ENCODE measurements around the gene PDE9A.
A peak's percentile ranks its signal among the peaks of the same experiment; 100 is the strongest.

The PDE9A gene

DNA sequence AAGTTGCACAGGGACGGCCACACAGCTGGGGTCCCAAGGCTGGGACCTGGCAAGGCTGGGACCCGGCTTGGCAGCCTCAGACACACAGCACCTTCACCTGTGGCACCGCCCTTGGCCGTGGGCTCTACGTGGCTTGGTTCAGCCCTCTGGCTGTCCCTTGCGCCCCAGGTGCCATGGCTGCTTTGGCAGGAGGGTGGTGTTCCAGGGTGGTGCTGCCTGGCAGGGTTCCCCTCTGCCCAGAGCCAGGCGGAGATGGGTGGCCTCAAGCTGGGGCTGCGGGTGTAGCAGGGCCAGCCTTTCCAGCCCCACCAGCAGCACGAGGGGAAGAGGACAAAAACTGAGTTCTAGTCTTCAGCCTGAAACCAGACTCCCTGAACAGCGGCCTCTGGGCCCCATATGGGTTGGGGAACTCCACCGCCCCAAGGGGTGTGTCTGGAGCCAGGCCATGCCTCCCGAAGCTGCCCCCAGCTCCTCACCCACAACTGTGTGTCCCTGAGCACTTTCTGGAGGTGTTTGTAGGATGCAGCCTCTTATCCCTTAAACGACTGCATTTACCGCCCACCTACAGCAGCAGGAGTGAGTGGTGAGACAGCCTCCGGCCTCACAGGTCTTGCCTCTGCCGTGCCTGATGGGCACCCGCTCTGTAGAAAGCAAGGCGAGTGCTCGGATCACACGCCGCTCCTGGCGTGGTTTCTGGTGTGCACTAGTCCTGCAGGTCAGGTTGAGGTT, 92.3 kb downstream of the PDE9A start:
- no peak for DNase-seq

GRCh38 chr21:42746240-42746592, 92.8 kb downstream of the PDE9A start:
- no peak for DNase-seq

DNA sequence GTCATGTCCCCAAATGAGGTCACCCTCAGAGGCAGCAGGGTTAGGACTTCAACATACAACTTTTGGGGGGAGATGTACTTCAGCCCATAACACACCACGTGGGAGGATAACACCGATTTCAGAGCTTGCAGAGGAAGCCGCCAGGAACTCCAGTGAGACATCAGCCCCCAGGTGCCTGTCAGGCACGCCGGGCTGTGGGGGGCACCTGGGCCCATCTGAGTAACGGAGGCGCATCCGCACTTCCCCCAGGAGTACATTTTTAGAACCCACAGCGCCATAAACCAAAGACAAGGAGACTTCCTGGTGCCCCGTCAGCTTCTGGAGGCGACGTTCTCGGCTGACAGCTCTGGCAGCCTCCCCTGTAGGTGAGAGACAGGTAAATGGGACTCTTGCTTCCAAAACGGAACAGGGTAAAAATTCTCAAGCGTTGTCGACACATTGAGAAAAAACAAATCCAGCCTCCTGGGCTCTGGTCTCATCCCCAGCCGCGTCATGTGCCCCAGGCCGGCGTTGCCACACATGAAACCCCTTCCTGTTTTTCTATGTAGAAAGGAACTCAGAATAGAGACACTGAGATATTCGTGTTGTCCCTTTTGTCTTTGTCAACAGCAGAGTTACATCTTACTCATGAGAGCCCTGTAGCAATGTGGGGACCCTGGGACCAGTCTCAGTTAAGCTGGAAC, 93.3 kb downstream of the PDE9A start:
- peak; percentile 39 for DNase-seq

DNA sequence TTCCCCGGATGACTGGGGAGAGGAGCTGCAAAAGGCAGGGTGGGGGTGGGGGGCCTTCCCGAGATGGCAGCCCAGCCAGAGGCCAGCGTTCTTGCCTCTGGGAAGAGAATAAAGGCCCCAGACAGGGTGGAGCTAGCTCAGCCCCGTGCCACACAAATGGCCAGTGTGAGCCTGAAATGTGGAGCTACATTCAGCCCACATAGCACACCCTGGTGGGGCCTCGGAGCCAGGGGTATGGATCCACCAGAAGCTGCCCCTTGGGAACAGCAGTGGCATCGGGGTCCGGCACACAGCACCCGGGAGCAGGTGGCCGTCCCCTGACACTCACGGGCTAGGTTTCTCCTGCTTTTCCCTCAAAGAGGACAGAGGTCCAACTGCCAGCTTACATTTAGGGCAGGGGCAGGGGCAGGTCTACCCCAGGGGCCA, 93.9 kb downstream of the PDE9A start:
- DNase-seq, result no peak

DNA sequence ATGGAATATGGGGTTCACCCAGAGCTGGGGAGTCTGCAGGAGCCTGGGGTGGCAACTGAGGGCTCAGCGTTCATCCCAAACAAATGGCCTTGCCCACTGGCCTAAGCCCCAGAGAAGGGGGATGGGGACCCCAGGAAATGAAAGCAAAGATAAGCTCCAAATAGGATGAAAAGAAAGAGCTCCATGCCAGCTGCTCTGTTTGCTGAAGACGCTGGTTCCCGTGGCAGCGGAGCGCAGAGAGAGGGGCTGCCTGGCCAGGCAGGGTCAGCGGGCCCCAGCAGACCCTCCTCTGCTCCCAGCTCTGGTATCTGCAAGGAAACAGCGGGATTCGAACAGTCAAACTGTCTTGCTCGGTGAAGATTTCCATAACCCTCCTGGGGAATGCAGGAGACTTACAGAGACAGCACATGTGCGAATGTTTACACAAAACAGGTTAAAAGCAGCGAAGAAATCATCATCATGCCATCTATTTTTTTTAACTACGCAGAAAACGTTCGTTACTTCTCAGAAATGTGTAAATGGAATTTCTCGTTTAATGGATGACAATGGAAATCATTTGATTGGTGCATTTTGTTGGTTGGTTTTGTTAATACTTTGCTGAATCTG, 94.4 kb downstream of the PDE9A start:
- DNase-seq, result no peak

DNA sequence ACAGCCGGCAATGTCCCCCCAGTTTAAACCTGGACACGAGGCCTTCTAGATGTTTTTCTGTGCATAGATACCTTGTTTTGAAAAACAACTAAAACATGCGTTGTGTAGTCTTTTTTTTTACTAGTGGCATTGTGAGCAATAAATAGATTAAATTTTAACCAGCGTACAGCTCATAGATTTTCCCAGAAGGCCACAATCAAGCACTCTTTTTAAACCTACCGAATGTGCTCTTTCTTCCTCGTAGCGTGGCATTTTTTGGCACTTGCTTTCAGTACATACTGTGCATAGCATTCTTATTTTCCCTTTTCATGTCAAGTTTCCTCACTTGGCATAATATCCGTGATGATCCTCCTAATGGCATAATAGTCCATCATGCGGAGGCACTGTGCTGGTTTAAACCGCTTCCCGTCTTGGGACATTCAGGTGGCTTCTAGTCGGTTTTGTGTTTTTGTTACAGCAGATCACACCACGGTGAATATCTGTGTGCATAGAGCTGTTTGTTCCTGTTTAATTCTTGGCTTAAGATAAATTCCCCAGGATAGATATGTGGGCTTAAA, 95.3 kb downstream of the PDE9A start:
- DNase-seq, result no peak

DNA sequence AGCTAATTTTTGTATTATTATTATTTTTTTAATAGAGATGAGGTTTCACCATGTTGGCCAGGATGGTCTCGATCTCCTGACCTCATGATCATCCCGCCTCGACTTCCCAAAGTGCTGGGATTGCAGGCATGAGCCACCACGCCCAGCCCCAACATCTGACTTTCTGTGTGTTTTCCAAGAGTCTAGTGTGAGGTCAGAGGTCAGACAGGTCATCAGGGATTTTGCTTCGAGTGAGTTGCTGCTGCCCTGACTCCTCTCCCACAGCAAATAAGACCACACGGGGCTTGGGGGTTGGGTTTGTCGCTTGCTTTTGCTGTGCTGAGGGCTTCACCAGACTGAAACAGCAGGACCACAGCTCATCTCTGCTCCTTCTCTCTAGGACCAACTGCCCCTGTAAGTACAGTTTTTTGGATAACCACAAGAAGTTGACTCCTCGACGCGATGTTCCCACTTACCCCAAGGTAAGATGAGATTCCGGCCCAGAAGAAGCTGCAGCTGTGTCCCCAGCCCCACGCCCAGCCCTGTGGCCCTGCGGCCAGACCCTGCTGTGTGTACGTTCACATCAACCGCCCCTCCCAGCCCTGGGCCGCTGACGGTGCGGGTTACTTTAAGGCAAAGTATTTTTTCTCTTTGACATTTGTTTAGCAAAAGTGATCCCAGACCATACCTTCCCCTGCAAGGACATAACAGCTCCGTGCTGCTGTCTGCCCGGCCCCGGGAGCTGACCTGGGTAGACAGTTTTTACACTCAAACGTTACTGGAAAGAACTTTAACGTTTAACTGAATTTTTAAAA, 97.5 kb downstream of the PDE9A start:
- no peak for DNase-seq

DNA sequence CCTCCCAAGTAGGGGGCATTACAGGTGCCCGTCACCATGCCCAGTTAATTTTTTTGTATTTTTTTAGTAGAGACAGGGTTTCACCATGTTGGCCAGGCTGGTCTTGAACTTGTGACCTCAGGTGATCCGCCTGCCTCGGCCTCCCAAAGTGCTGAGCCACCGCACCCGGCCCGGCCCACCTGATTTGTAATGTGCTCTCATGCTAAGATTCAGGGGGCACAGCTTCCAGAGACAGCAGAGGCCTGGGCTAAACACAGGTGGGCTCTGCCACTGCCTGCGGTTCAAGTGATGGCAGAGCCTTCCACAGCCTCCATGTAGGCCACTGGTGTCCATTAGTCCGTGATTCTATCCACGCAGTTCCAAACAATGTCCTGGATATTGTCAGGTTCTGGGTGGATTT, 98.4 kb downstream of the PDE9A start:
- no peak for DNase-seq

- DNase-seq, result no peak
These were observed 100.4 kb downstream of the PDE9A start for GRCh38 chr21:42753804-42754203.

- DNase-seq, result no peak
These were observed 101.0 kb downstream of the PDE9A start for GRCh38 chr21:42754270-42754933.

DNA sequence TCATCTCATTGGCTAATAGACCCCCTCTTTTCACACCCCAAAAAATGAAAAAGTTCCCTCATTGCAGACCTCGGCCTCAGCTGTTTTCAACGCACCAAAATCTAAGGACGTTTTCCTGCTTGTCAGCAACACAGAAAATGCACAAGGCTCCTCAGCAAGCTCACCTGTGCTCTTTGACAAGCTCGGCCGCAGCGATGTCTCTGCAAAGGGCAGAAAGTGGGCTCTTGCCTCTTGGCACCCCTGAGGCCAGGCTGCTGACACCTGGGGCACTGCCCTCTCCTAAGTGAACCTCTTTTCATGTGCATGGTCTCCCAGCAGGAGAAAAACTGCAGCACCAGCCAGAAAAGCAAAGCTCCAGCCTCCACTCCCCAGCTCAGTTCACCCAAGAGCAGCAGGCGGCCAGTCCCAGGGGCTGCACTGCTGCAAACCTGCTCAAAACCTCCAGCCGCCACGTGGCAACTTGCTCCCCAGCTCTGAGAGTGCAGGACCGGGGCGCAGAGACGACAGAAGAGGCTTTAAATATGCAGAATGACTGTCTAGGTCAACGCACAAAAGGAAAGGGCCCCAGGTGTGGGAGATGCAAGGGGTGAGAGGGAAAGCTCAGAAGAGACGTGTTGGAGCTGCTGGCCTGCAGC, 101.7 kb downstream of the PDE9A start:
- no peak for DNase-seq

GRCh38 chr21:42755766-42756579, 102.6 kb downstream of the PDE9A start:
- no peak for DNase-seq

DNA sequence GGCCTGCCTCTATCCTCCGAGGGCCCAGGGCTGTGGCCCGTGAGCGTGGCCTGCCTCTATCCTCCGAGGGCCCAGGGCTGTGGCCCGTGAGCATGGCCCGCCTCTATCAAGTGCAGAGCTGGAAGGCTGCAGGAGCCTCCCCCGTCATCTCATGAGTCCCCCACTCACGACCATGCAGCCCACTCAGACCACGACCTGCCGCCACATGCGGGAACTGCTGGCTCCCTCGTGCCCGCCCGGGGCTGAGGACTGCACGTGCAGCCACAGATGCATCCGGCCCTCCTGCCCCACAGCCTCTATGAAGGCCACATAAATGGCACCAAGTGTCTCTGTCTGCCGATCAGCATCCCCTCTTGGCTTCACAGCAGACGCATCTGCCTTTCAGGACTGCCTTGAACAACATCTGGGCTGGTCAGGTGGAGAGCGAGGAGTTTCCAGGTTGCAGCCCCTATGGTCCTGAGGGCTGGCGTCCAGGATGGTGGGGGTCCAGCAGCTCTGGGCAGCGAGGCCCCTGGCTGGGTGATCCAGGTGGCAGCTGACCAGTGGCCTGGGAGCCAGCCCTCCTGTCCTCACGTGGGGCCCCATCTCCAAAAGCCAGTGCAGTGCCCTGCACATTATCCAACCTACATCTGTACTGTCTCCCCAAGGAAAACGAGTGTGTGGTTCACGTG, 103.3 kb downstream of the PDE9A start:
- DNase-seq, result no peak

GRCh38 chr21:42757422-42757821, 104.0 kb downstream of the PDE9A start:
- DNase-seq, result no peak

DNA sequence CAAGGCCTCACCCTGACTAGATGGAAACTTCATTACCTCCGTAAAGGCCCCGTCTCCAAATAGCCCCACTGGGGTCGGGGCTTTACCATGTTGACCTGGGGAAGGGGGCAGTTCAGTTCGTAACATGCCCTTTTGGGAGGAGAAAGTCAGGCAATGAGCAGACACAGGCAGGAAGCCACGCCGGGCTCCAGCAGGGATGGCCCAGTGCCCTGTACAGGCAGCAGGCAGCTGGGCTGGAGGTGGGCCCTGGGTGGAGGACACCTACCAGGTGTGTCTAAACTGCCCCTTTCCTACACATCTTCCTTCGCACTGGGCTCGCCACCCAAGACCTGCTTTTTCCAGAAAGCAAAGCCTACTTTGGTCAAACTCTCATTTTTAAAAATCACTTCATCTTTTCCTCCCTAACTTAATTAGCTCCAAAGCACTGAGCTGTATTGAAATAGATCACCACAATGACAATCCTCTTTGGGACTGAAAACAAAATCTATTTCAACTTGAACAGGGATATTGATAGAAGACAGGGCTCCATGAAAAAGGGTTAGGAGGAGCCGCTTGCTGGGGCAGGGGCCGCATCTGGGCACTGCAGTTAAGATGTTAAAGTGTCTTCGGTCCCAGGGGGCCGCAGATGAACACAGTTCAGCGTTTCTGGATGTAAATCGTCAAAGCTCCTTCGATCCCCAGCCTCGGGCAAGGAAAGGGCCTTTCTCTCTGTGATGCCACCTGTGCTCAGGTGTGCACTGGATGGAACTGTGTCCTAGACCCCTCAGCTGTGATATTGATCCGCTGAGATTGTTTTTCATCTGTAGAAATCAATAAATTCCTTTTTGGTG, 104.6 kb downstream of the PDE9A start:
- no peak for DNase-seq

DNA sequence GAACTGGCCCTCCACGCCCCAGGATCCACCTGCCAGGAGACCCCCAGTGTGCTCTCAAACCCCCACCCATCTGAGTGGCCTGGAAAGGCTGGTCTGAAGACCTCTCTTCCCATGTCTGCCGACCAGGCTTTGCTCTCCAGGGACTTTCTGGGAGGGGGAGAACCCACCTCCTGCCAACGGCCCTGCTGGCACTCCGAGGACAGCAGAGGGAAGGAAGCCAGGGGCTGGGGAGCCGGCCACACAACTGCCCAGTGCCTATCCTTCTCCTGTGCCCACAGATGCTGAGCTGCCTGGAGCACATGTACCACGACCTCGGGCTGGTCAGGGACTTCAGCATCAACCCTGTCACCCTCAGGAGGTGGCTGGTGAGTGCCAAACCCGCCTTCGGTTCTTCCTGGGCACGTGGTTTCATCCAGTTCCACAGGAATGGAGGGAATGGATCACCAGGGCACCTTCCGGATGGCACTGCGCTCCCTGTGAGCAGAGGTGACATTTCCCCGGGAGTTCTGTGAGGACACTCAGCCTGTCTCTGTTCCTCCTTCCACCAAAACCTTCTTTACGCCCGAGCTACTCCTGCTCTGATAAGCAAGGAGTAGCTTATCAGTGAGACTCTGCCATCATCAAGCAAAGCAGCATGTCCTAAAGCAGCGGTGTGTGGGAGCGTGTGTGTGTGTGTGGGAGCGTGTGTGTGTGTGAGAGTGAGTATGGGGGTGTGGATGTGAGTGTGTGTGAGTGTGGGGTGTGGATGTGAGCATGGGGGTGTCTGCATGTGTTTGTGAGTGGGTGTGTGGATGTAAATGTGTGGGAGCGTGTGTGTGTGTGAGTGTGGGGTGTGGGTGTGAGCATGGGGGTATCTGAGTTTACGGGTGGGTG, 105.5 kb downstream of the PDE9A start:
- no peak for DNase-seq

DNA sequence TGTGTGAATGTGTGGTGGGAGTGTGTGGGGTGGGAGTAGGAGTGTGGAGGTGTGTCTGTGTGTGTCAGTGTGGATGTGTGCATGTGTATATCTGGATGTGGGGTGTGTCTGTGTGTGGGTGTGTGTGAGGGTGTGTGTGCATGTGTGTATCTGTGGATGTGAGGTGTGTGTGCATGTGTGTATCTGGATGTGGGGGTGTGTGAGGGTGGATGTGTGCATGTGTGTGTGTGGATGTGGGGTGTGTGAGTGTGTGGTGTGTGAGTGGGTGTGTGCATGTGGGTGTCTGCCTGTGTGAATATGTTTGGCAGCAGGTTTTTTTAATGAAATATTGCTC, 106.1 kb downstream of the PDE9A start:
- DNase-seq, result no peak

- DNase-seq, result no peak
These were observed 107.0 kb downstream of the PDE9A start for GRCh38 chr21:42760361-42760950.
